AG09319 (cell line): ENCODE data around the gene GPC1.
A peak's percentile ranks its signal among the peaks of the same experiment; 100 is the strongest.
"Not testable (repeated sequence)": the region's sequence is repeated elsewhere in the genome, so short reads cannot be mapped to it uniquely, and the experiment has no call there.

Experiments
- DNase-seq: peaks from one replicate; pipeline ENCODE4 v3.0.0-alpha.2; 2010; ENCODE audit warnings: low read depth; ENCODE audit errors: extremely low read depth
- CTCF ChIP-seq: IDR thresholded peaks from 2 replicates; pipeline ENCODE4 v1.5.1; 2011; ENCODE audit warnings: low read depth, mild to moderate bottlenecking, inconsistent platforms, low read length, moderate library complexity

Gene GPC1

GRCh38 chr2:240494194-240494793 is 58.8 kb downstream of the GPC1 start:
- TF ChIP-seq CTCF: no peak

GRCh38 chr2:240494942-240495341 is 59.5 kb downstream of the GPC1 start:
- not testable (repeated sequence) for DNase-seq
- TF ChIP-seq CTCF: peak; percentile 15

More at GRCh38 chr2:240494194-240494793, 58.8 kb downstream of the GPC1 start:
- DNase-seq: no peak

GRCh38 chr2:240497082-240497481 is 61.6 kb downstream of the GPC1 start:
- TF ChIP-seq CTCF: peak; percentile 30
- DNase-seq: not testable (repeated sequence)

GRCh38 chr2:240498171-240498957 is 62.9 kb downstream of the GPC1 start:
- TF ChIP-seq CTCF: no peak
- DNase-seq: no peak

GRCh38 chr2:240498958-240499260 is 63.4 kb downstream of the GPC1 start:
- no peak for DNase-seq
- no peak for TF ChIP-seq CTCF

- DNase-seq: no peak
Measured at GRCh38 chr2:240499309-240500301, 64.1 kb downstream of the GPC1 start.

More at GRCh38 chr2:240499309-240500301, 64.1 kb downstream of the GPC1 start:
- no peak for TF ChIP-seq CTCF
